A549 treated with AZD9567 at 1 μM for 4 hours (cell line): ENCODE measurements around the gene MPHOSPH8. TPM values are rescaled to one million over a fixed set of nuclear protein-coding genes. Genes with fewer than 3 reads are reported as not detected.

Experiments used
- total RNA-seq: library from RNA; stranded (reverse); fragments of 200-300 nt; extraction: Qiagen RNA extraction; gene quantifications from 5 replicates; pipeline ENCODE4 v1.2.3, GENCODE V29; 2022; ENCODE audit not compliant: insufficient read depth

The MPHOSPH8 gene, protein sequence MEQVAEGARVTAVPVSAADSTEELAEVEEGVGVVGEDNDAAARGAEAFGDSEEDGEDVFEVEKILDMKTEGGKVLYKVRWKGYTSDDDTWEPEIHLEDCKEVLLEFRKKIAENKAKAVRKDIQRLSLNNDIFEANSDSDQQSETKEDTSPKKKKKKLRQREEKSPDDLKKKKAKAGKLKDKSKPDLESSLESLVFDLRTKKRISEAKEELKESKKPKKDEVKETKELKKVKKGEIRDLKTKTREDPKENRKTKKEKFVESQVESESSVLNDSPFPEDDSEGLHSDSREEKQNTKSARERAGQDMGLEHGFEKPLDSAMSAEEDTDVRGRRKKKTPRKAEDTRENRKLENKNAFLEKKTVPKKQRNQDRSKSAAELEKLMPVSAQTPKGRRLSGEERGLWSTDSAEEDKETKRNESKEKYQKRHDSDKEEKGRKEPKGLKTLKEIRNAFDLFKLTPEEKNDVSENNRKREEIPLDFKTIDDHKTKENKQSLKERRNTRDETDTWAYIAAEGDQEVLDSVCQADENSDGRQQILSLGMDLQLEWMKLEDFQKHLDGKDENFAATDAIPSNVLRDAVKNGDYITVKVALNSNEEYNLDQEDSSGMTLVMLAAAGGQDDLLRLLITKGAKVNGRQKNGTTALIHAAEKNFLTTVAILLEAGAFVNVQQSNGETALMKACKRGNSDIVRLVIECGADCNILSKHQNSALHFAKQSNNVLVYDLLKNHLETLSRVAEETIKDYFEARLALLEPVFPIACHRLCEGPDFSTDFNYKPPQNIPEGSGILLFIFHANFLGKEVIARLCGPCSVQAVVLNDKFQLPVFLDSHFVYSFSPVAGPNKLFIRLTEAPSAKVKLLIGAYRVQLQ
- 12.1 to 14.0 TPM (median 12.4 TPM) in 5 replicates for total RNA-seq

DNA sequence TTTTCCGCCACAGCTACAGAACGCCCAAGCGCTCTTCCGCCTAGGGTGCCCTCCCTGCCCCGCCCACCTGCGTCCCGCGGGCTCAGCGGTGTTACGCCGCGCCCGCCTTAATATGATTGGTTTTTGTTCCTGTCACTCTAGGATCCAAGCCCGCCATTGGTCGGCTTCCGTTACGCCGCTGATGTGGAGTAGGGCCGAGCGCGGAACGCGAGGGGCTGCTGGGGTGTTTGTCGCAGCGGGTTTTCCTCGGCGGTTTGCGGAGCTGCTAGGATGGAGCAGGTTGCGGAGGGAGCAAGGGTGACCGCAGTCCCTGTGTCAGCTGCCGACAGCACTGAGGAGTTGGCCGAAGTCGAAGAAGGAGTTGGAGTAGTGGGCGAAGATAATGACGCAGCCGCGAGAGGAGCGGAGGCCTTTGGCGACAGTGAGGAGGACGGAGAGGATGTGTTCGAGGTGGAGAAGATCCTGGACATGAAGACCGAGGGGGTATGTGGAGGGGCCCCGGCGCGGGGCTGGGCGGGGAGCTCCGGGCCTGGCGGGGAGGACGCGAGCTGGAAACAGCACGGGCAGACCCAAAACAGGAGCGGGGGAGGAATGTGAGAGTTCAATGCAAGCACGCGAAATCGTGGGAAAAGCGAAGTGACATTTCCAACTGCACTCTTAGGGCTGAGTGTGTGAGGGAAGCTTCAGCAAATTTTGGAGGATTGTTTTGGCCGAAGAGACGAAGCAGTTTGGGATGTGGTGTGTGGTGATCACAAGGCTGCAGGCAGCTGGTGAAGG is at the start of gene MPHOSPH8:
MPHOSPH8 (plus strand) TSS at position 181 of the 777 bp plus-strand sequence; CDS start at position 271, 90 bp downstream.

Other genes with a start within 250 kb of the MPHOSPH8 start
- gene TPTE2, start 72.1 kb upstream of the MPHOSPH8 start, total RNA-seq = not detected in 5 replicates
- 41.9 to 46.8 TPM (median 44.7 TPM) in 5 replicates for gene PSPC1, start 149.3 kb downstream of the MPHOSPH8 start, total RNA-seq
- 5.6 to 8.2 TPM (median 6.3 TPM) in 5 replicates for gene ZMYM5, start 230.0 kb downstream of the MPHOSPH8 start, total RNA-seq